Uterus (tissue), 4 donors: ENCODE results near the gene KIF2A. TPM values are rescaled to one million over a fixed set of nuclear protein-coding genes. Genes with fewer than 3 reads are reported as not detected.

Source experiments
- DNase-seq, 2 donors: peaks; one replicate each; pipeline ENCODE4 v3.0.0-alpha.2; 2019 to 2020
- H3K27ac ChIP-seq, 2 donors: fragments of 200-600 bp; sonication (generic); 1 replicate in 1 of 2; 2 replicates in 1 of 2; pipeline ENCODE4 v1.5.1; 2016 to 2018
- H3K27me3 ChIP-seq, 2 donors: fragments of 200-600 bp; sonication (generic); one replicate each; pipeline ENCODE4 v1.5.1; 2018 to 2019; ENCODE audit warnings: control low read depth in 1 of 2
- H3K36me3 ChIP-seq, 2 donors: fragments of 200-600 bp; sonication (generic); one replicate each; pipeline ENCODE4 v1.5.1; 2019; ENCODE audit warnings: control low read depth in 1 of 2
- H3K4me1 ChIP-seq, 2 donors: fragments of 200-600 bp; sonication (generic); one replicate each; pipeline ENCODE4 v1.5.1; 2018 to 2019; ENCODE audit warnings: control low read depth in 1 of 2
- H3K4me3 ChIP-seq, 2 donors: fragments of 200-600 bp; sonication (generic); 1 replicate in 1 of 2; 2 replicates in 1 of 2; pipeline ENCODE4 v1.5.1; 2018 to 2019; ENCODE audit warnings: mild to moderate bottlenecking in 1 of 2
- H3K9me3 ChIP-seq, 2 donors: fragments of 200-600 bp; sonication (generic); one replicate each; pipeline ENCODE4 v1.5.1; 2019; ENCODE audit warnings: control low read depth in 1 of 2
- CTCF ChIP-seq, 4 experiments: fragments of 200-600 bp in 2 of 4; fragments of 450-650 bp in 2 of 4; sonication (generic) in 2 of 4; IDR thresholded peaks; one replicate each; pipeline ENCODE4 v1.5.1; 2016 to 2019; ENCODE audit warnings: antibody characterized with exemption in 4 of 4, mild to moderate bottlenecking in 2 of 4, moderate library complexity in 1 of 4
- POLR2A ChIP-seq, 2 donors: fragments of 450-650 bp; IDR thresholded peaks; one replicate each; pipeline ENCODE4 v1.6.1; 2016; ENCODE audit warnings: antibody characterized with exemption in 2 of 2, mild to moderate bottlenecking in 1 of 2, moderate library complexity in 1 of 2
- intact Hi-C: fragments of 100-400 bp; cut with DNase I; formaldehyde crosslinking; loops from one replicate; pipeline ENCODE4 v1.15.1; 2023; ENCODE audit warnings: low total_unique reads
- total RNA-seq, 4 donors: library from RNA; depleted of rRNA in 3 of 4; stranded (reverse); fragments of >200 nt in 3 of 4; gene quantifications; one replicate each; pipeline versions ENCODE4 v1.1.0 to v1.2.4, GENCODE V29; 2014 to 2023
- donor health status: DM: yes; HTN: yes; CAD: no.

Gene KIF2A
- total RNA-seq, 4 donors from 2014 or later: 32.8 to 116 (median 39.4) TPM

GRCh38 chr5:62340392-62340791 is 34.4 kb downstream of the KIF2A start:
- Histone ChIP-seq H3K9me3 (no peaks in the 10 kb centered on the region), H3K36me3 (no peaks in the 10 kb centered on the region), H3K27ac (no peak overlapping the region), H3K27me3 (no peaks in the 10 kb centered on the region), H3K4me3 (no peak overlapping the region), H3K4me1 (no peaks in the 10 kb centered on the region)
- DNase-seq: no peak
- intact Hi-C loops: no loop called here
- TF ChIP-seq POLR2A (IDR thresholded peaks at IDR 0.05): no peak
- peak in 1 of 4 experiments; percentile 13 for TF ChIP-seq CTCF (IDR thresholded peaks at IDR 0.05)

GRCh38 chr5:62340979-62341378 is 35.0 kb downstream of the KIF2A start:
- TF ChIP-seq POLR2A (IDR thresholded peaks at IDR 0.05) (no peak), CTCF (IDR thresholded peaks at IDR 0.05) (no peak)
- Histone ChIP-seq H3K27ac (no peak overlapping the region), H3K36me3 (no peaks in the 10 kb centered on the region), H3K4me3 (no peak overlapping the region), H3K9me3 (no peaks in the 10 kb centered on the region), H3K27me3 (no peaks in the 10 kb centered on the region), H3K4me1 (no peaks in the 10 kb centered on the region)
- intact Hi-C loops: no loop called here
- DNase-seq: no peak

GRCh38 chr5:62341783-62342475 is 35.9 kb downstream of the KIF2A start:
- no peaks in the 10 kb centered on the region for H3K27me3 ChIP-seq
- H3K4me3 ChIP-seq: no peak overlapping the region
- no peaks in the 10 kb centered on the region for H3K9me3 ChIP-seq
- TF ChIP-seq POLR2A (IDR thresholded peaks at IDR 0.05): no peak
- TF ChIP-seq CTCF (IDR thresholded peaks at IDR 0.05): no peak
- no peaks in the 10 kb centered on the region for H3K36me3 ChIP-seq
- intact Hi-C loops: no loop called here
- H3K4me1 ChIP-seq: no peaks in the 10 kb centered on the region
- no peak for DNase-seq
- H3K27ac ChIP-seq: no peak overlapping the region

GRCh38 chr5:62342476-62342837 is 36.5 kb downstream of the KIF2A start:
- intact Hi-C loops: no loop called here
- TF ChIP-seq CTCF (IDR thresholded peaks at IDR 0.05) (no peak), POLR2A (IDR thresholded peaks at IDR 0.05) (no peak)
- Histone ChIP-seq H3K27me3 (no peaks in the 10 kb centered on the region), H3K4me3 (no peak overlapping the region), H3K4me1 (no peaks in the 10 kb centered on the region), H3K9me3 (no peaks in the 10 kb centered on the region), H3K36me3 (no peaks in the 10 kb centered on the region), H3K27ac (no peak overlapping the region)
- no peak for DNase-seq

GRCh38 chr5:62343428-62343827 is 37.4 kb downstream of the KIF2A start:
- TF ChIP-seq POLR2A (IDR thresholded peaks at IDR 0.05): no peak
- TF ChIP-seq CTCF (IDR thresholded peaks at IDR 0.05): no peak
- intact Hi-C loops: no loop called here
- H3K4me3 ChIP-seq: no peak overlapping the region

More at GRCh38 chr5:62343428-62343827, 37.4 kb downstream of the KIF2A start:
- no peak overlapping the region for H3K27ac ChIP-seq
- no peak for DNase-seq
- H3K27me3 ChIP-seq: no peaks in the 10 kb centered on the region
- no peaks in the 10 kb centered on the region for H3K9me3 ChIP-seq
- no peaks in the 10 kb centered on the region for H3K36me3 ChIP-seq
- no peaks in the 10 kb centered on the region for H3K4me1 ChIP-seq
